Colonic mucosa (tissue), 4 donors: ENCODE data around the gene RAB27B. TPM values are rescaled to one million over a fixed set of nuclear protein-coding genes. Genes with fewer than 3 reads are reported as not detected.

Source experiments
- DNase-seq: peaks from one replicate; pipeline ENCODE4 v3.0.0-alpha.2; 2020
- H3K27ac ChIP-seq: fragments of 200-600 bp; one replicate; pipeline ENCODE4 v1.8.0; 2021
- H3K27me3 ChIP-seq: fragments of 200-600 bp; one replicate; pipeline ENCODE4 v1.8.0; 2021
- H3K36me3 ChIP-seq: fragments of 200-600 bp; one replicate; pipeline ENCODE4 v1.8.0; 2021
- H3K4me1 ChIP-seq: fragments of 200-600 bp; one replicate; pipeline ENCODE4 v1.8.0; 2021; ENCODE audit warnings: mild to moderate bottlenecking
- H3K4me3 ChIP-seq: fragments of 200-600 bp; one replicate; pipeline ENCODE4 v1.8.0; 2021
- H3K9ac ChIP-seq, 2 donors: one replicate each; pipeline ENCODE4 v1.7.0; 2013; ENCODE audit warnings: control low read depth in 2 of 2, low read depth in 2 of 2, low read length in 2 of 2
- H3K9me3 ChIP-seq: fragments of 200-600 bp; one replicate; pipeline ENCODE4 v1.8.0; 2021
- intact Hi-C: fragments of 100-400 bp; cut with DNase I; formaldehyde crosslinking; loops from one replicate; pipeline ENCODE4 v1.14.1; 2022
- total RNA-seq, 2 donors: library from RNA; stranded (reverse); fragmentation: NEBNext Ultra II Directional in 1 of 2; extraction: Animal tissue kit (Norgen Biotek cat#: 25700) in 1 of 2; gene quantifications; one replicate each; pipeline ENCODE4 v1.2.1, GENCODE V29; 2021
- TF ChIP-seq, protein P1 (sequence below): fragments of 200-600 bp; IDR thresholded peaks from one replicate; pipeline ENCODE4 v1.8.0; 2022; ENCODE audit warnings: antibody characterized with exemption, mild to moderate bottlenecking
- donor health status: healthy.
- donor health status: DM: no; HTN: no; CAD: no.
- donor health status: DM: no; HTN: no; CAD: no.

The RAB27B gene
- total RNA-seq, 2 donors from 2014 or later = 8.9 to 12.5 TPM

DNA sequence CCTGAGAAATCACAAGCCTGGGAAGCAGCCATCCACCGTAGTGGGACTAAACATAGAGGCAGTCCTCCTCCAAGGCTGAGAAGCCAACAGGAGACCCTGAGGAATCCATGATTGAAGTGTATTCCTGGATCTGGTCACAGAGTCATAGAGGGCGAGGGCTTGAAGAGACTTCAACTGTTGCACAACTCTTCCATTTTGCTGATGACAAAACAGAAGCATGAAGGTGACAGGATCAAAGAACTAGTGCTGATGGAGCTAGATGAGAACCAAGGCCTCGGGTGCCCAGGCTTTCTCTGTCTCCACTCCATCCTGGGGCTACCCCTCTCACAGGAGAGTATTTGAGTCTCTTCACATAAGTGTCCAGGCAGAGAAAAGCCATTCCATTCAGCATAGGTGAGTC is 30.1 kb upstream of the RAB27B start:
- H3K4me1 ChIP-seq = no peaks in the 10 kb centered on the region
- intact Hi-C loops = no loop called here
- H3K27me3 ChIP-seq = no peaks in the 10 kb centered on the region
- no peaks in the 10 kb centered on the region for H3K9me3 ChIP-seq
- no peak overlapping the region for H3K27ac ChIP-seq
- no peaks in the 10 kb centered on the region for H3K36me3 ChIP-seq
- TF ChIP-seq, protein P1, sequence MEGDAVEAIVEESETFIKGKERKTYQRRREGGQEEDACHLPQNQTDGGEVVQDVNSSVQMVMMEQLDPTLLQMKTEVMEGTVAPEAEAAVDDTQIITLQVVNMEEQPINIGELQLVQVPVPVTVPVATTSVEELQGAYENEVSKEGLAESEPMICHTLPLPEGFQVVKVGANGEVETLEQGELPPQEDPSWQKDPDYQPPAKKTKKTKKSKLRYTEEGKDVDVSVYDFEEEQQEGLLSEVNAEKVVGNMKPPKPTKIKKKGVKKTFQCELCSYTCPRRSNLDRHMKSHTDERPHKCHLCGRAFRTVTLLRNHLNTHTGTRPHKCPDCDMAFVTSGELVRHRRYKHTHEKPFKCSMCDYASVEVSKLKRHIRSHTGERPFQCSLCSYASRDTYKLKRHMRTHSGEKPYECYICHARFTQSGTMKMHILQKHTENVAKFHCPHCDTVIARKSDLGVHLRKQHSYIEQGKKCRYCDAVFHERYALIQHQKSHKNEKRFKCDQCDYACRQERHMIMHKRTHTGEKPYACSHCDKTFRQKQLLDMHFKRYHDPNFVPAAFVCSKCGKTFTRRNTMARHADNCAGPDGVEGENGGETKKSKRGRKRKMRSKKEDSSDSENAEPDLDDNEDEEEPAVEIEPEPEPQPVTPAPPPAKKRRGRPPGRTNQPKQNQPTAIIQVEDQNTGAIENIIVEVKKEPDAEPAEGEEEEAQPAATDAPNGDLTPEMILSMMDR = no peak
- no peak for DNase-seq
- no peak overlapping the region for H3K4me3 ChIP-seq
- H3K9ac ChIP-seq = no peak overlapping the region

DNA sequence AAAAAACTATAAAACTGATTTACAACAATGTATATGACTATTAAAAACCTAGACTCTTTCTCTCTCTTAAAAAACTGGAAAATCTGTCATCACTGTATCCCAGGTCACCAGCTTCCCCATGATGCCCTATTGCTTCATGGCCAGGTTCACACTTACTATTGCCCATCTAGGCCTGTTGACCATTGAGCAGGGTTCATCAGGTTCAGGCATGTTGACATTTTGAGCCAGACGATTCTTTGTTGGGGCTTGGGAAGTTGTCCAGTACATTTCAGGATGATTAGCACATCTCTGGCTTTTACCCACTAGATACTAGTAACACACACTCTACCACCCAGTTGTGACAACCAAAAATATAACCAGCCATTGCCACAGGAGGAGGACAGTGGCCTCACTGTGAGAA is 26.9 kb upstream of the RAB27B start:
- H3K9me3 ChIP-seq = no peaks in the 10 kb centered on the region
- TF ChIP-seq, protein P1 = no peak
- intact Hi-C loops = no loop called here

DNA sequence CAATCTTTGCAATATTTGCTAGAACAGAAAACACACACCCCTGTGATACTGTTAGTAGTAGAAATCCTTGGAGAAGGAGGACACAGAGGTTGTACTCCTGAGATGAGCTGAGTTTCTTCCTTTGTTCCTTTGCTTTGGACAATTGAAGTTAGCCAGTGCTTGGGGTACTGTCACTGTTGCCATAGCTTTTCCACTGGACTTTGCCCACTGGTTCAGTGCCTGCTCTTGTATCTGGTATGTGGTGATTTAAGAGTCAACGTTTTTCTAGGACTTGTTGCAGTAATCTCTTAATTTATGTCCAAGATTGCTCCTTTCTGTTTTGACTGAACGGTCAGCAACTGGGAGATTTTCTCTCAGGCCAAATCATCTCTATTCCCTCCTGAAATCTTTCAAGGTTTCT is 26.1 kb upstream of the RAB27B start:
- intact Hi-C loops = no loop called here
- H3K9ac ChIP-seq = no peak overlapping the region
- TF ChIP-seq, protein P1 = no peak

More for the DNA sequence above, 26.9 kb upstream of the RAB27B start:
- Histone ChIP-seq H3K4me1 (no peaks in the 10 kb centered on the region), H3K4me3 (no peak overlapping the region), H3K36me3 (no peaks in the 10 kb centered on the region), H3K9ac (no peak overlapping the region), H3K27ac (no peak overlapping the region), H3K27me3 (no peaks in the 10 kb centered on the region)
- no peak for DNase-seq

DNA sequence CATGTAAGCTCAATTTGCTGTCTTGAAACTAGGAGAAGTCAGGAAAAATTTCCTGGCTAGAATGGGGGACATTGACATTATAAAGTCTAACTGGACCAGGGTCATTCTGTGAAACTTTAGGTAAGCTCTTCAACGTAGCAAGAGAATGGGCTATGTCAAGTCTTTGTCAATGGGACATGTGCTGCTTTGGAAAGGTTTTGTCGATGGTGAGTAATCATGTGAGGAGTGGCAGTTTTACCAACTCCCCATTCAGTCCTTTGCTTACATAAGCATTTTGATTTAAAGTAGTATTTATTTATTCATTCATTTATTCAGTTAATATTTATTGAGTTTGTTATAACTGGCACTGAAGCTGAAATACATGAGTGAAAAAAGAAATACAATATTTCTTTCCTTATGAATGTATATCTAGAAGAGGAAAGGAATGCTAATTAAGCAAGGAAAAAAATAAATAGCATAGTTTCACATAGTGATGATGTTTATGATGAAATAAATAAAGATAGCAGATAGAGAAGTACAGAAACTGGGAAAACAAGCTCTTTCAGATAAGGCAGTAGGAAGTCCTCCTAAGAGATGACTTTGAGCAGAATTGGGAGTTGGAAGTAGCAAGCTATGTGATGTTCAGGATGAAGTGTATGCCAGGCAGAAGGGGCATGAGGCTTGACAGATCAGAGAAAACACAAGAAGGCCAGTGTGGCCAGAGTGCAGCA is 25.4 kb upstream of the RAB27B start:
- Histone ChIP-seq H3K4me1 (no peaks in the 10 kb centered on the region), H3K9ac (no peak overlapping the region), H3K36me3 (no peaks in the 10 kb centered on the region), H3K27ac (no peak overlapping the region), H3K4me3 (no peak overlapping the region), H3K27me3 (no peaks in the 10 kb centered on the region), H3K9me3 (no peaks in the 10 kb centered on the region)
- intact Hi-C loops = no loop called here
- TF ChIP-seq, protein P1 = no peak
- no peak for DNase-seq

More for the DNA sequence above, 26.1 kb upstream of the RAB27B start:
- DNase-seq = no peak
- no peak overlapping the region for H3K4me3 ChIP-seq
- no peaks in the 10 kb centered on the region for H3K27me3 ChIP-seq
- no peaks in the 10 kb centered on the region for H3K4me1 ChIP-seq
- H3K36me3 ChIP-seq = no peaks in the 10 kb centered on the region
- H3K27ac ChIP-seq = no peak overlapping the region
- H3K9me3 ChIP-seq = no peaks in the 10 kb centered on the region

DNA sequence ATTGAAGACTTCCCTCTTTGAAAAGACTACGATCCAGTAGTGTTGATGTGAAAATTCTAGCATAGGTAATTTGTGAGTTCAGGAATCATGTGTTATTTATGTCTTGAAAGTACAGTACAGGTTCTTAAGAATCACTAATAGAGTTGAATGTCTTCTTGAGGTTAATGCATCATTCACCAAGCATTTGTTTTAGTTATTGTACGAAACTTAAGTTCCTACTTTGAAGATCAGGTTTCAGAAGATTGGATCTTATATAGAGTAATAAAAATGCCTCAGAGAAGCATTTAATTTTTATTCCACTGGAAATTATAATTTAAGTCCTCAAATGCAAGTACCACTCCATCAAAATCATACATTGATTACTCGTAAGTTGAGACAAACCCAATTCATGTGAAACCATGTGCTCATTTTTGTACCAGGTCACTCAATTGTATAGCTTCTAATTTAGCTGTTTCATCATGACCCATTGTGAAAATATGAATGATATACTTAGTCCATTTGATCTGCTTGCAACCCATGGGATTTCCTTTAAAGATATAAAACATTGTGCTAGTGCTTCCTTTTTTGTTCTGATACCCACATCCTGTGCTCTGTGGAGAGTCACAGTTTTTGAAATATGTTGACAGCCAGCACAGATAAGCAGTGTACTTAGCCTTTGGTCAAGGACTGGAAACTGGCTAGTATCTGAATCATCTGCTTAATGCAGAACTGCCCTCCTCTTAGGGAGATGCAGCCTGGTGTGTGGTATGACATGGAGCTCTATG is 22.5 kb upstream of the RAB27B start:
- Histone ChIP-seq H3K4me1 (no peaks in the 10 kb centered on the region), H3K9me3 (no peaks in the 10 kb centered on the region), H3K9ac (no peak overlapping the region), H3K27ac (no peak overlapping the region), H3K4me3 (no peak overlapping the region), H3K36me3 (no peaks in the 10 kb centered on the region), H3K27me3 (no peaks in the 10 kb centered on the region)
- intact Hi-C loops = no loop called here
- no peak for DNase-seq
- TF ChIP-seq, protein P1 = no peak
